Activated CD4-positive, alpha-beta memory T cell treated with anti-CD3 and anti-CD28 coated beads, Interleukin-2, amount 10 ng/mL, durations not matched to agents 7 days and 5 days (primary cell): ENCODE data around the gene ELMO1. TPM values are rescaled to one million over a fixed set of nuclear protein-coding genes. Genes with fewer than 3 reads are reported as not detected.
A peak's percentile ranks its signal among the peaks of the same experiment; 100 is the strongest.

ENCODE experiments used
- CTCF ChIA-PET: fragments of 350-600 bp; sonication (Branson Sonifier 250); formaldehyde crosslinking; loops from one replicate; lab custom pipeline; 2021; ENCODE audit warnings: antibody characterized with exemption, inconsistent platforms; lab: Charles Lee
- POLR2A ChIA-PET: fragments of 350-600 bp; sonication (Branson Sonifier 250); formaldehyde crosslinking; loops from one replicate; lab custom pipeline; 2021; ENCODE audit warnings: antibody characterized with exemption; lab: Charles Lee
- DNase-seq: peaks from one replicate; pipeline ENCODE4 v3.0.0-alpha.2; 2020
- H3K27ac Mint-ChIP-seq: one replicate; pipeline ENCODE4 v1.8.0; 2021; ENCODE audit warnings: mild to moderate bottlenecking, mixed read lengths
- H3K27me3 Mint-ChIP-seq: one replicate; pipeline ENCODE4 v1.8.0; 2021; ENCODE audit warnings: mixed read lengths
- H3K36me3 Mint-ChIP-seq: one replicate; pipeline ENCODE4 v1.8.0; 2021; ENCODE audit warnings: low read depth, mixed read lengths
- H3K4me1 Mint-ChIP-seq: one replicate; pipeline ENCODE4 v1.8.0; 2021; ENCODE audit warnings: mixed read lengths
- H3K4me3 Mint-ChIP-seq: one replicate; pipeline ENCODE4 v1.8.0; 2021; ENCODE audit warnings: mild to moderate bottlenecking, mixed read lengths
- H3K9me3 Mint-ChIP-seq: one replicate; pipeline ENCODE4 v1.8.0; 2021; ENCODE audit warnings: mixed read lengths
- total RNA-seq, 2 experiments: library from RNA; stranded (reverse); gene quantifications; one replicate each; pipeline ENCODE4 v1.2.3, GENCODE V29; 2021

The ELMO1 gene
- 100 to 1,000 TPM; 100 to 102 TPM for total RNA-seq

- ChIA-PET POLR2A (interaction anchor here (0.6 to 5.6 kb wide), 16 partner anchors 9 to 214 kb away, joined by 3 to 56 read pairs (median 4); no protein-coding TSS in a partner anchor), CTCF (interaction anchor here (0.6 to 3.4 kb wide), 28 partner anchors 9 to 1161 kb away, joined by 3 to 32 read pairs (median 4); no protein-coding TSS in a partner anchor)
- peak within 1 kb of the TSS; percentile 90 for H3K27ac Mint-ChIP-seq
- peaks cover 28% of the 10 kb centered on the region for H3K36me3 Mint-ChIP-seq
- peak; percentile 86 for DNase-seq
- H3K9me3 Mint-ChIP-seq = peaks cover 5% of the 10 kb centered on the region
- peaks cover 60% of the 10 kb centered on the region for H3K4me1 Mint-ChIP-seq
- peak within 1 kb of the TSS; percentile 90 for H3K4me3 Mint-ChIP-seq
- H3K27me3 Mint-ChIP-seq = peaks cover 3% of the 10 kb centered on the region
These were observed at the start of gene ELMO1 for GRCh38 chr7:37448636-37449361. TSS of gene ELMO1 (minus strand) at chr7:37448864. CDS start at chr7:37342690, 106,174 bp downstream.

DNA sequence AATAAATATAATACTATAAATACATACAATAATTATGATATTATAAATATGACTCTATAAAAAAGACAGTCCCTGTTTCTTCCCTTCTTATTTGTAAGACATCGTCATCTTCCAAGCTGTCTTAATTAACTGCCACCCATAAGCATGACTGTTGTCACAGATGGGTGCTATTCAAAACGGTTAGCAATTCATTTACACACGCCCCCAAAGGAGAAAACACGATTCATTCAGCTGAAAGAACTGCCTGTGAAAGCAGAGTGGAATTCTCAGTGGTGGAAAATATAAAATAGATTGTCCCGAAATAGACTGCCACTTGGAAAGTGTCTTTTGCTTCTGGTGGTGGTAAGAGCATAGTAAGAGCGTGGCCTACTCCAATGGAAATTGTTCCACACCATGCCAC is 48.9 kb upstream of the ELMO1 start:
- H3K27me3 Mint-ChIP-seq = no peaks in the 10 kb centered on the region
- CTCF ChIA-PET = no interaction called here
- H3K27ac Mint-ChIP-seq = no peak overlapping the region
- no peak for DNase-seq
- no peaks in the 10 kb centered on the region for H3K9me3 Mint-ChIP-seq
- POLR2A ChIA-PET = no interaction called here
- H3K4me3 Mint-ChIP-seq = no peak overlapping the region
- no peaks in the 10 kb centered on the region for H3K36me3 Mint-ChIP-seq
- peaks cover 7% of the 10 kb centered on the region for H3K4me1 Mint-ChIP-seq

DNA sequence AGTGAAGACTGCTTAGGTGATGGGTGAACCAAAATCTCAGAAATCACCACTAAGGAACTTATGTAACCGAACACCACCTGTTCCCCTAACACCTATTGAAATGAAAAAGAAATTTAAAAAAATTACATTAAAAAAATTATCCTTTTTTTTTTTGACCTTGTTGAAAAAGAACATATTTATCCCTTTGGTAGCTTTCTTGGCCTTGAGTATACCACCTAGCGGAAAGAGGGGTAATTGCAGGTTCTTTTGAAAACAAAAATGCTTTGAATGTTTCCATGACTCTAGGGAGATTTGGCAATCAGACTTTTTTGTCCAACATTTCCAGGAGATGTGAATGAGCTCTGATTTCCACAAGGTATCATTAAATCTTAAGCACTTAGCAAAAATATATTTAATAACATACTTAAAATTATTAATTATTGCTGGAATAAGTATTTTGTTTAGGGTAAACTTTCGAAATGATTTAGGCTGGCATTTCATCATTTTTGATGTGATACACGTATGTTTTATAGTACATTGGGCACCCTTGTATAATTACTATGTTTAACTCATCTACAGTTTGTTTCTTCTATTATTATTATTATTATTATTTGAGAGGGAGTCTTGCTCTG is 47.0 kb upstream of the ELMO1 start:
- Mint-ChIP-seq H3K36me3 (no peaks in the 10 kb centered on the region), H3K27ac (no peak overlapping the region), H3K9me3 (no peaks in the 10 kb centered on the region), H3K27me3 (no peaks in the 10 kb centered on the region), H3K4me1 (peaks cover 7% of the 10 kb centered on the region), H3K4me3 (no peak overlapping the region)
- CTCF ChIA-PET = interaction anchor here (0.7 to 3.3 kb wide), 22 partner anchors 8 to 314 kb away, joined by 3 to 20 read pairs (median 6); partner anchors contain the start of gene ELMO1
- POLR2A ChIA-PET = no interaction called here
- DNase-seq = no peak

DNA sequence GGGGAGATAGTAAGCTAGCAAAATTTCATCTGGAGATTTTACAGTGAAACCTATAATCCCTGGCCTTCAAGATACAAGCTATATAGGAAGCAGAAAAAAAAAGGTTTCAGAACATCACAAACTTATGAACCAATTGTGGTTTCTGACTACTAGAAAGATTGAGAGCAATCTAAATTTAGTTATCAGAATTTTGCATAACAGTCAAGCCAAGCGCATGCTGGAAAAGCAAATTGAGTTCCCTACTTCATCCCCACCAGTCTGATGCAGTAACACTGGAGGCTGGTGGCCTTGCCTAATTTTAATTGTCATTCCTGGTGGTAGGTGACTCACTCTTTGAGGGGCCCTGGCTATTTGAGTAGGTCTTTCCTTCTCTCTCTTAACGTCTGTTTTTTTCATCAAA is 46.3 kb upstream of the ELMO1 start:
- no peak for DNase-seq
- Mint-ChIP-seq H3K4me1 (peaks cover 7% of the 10 kb centered on the region), H3K9me3 (no peaks in the 10 kb centered on the region), H3K27me3 (no peaks in the 10 kb centered on the region), H3K27ac (no peak overlapping the region), H3K4me3 (no peak overlapping the region), H3K36me3 (no peaks in the 10 kb centered on the region)
- ChIA-PET POLR2A (no interaction called here), CTCF (interaction anchor here (0.6 to 3.3 kb wide), 21 partner anchors 10 to 313 kb away, joined by 3 to 20 read pairs (median 6); partner anchors contain the start of gene ELMO1)

- POLR2A ChIA-PET = no interaction called here
- DNase-seq = no peak
- CTCF ChIA-PET = interaction anchor here (1.4 to 3.3 kb wide), 3 partner anchors 46 to 258 kb away, joined by 4 to 17 read pairs (median 11); no protein-coding TSS in a partner anchor
- no peak overlapping the region for H3K27ac Mint-ChIP-seq
- no peaks in the 10 kb centered on the region for H3K9me3 Mint-ChIP-seq
- no peaks in the 10 kb centered on the region for H3K36me3 Mint-ChIP-seq
- no peak overlapping the region for H3K4me3 Mint-ChIP-seq
- H3K4me1 Mint-ChIP-seq = peaks cover 7% of the 10 kb centered on the region
- H3K27me3 Mint-ChIP-seq = no peaks in the 10 kb centered on the region
These were observed 45.1 kb upstream of the ELMO1 start for GRCh38 chr7:37493810-37494209.

DNA sequence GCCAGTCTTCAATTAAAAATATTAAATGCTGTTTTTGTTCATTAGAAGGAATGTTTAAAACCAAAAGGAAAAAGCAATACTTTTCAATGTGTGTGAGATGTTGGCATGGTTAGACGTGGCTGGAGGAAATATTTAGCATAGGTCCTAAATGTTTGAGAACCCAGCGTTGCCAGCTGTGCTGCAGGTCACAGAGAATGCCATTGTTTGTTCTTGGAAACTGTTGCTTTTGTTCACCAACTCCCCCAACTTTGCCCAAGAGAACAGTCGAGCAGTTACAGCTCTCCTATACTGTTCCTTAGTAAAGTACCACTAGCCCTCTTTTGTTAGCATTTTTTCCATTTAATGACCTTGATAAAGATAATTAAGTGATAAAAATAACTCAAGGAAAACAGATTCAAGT is 44.5 kb upstream of the ELMO1 start:
- no peak for DNase-seq
- Mint-ChIP-seq H3K9me3 (peaks cover 3% of the 10 kb centered on the region), H3K27ac (no peak overlapping the region), H3K27me3 (no peaks in the 10 kb centered on the region), H3K36me3 (peaks cover 3% of the 10 kb centered on the region), H3K4me3 (no peak overlapping the region), H3K4me1 (peaks cover 8% of the 10 kb centered on the region)
- POLR2A ChIA-PET = no interaction called here
- CTCF ChIA-PET = interaction anchor here (1.1 to 2.8 kb wide), 2 partner anchors 208 to 1016 kb away, joined by 3 to 11 read pairs; no protein-coding TSS in a partner anchor

GRCh38 chr7:37491919-37492694 is 43.4 kb upstream of the ELMO1 start:
- ChIA-PET CTCF (interaction anchor here (0.6 to 2.8 kb wide), 4 partner anchors 23 to 1015 kb away, joined by 3 to 11 read pairs (median 3); no protein-coding TSS in a partner anchor), POLR2A (interaction anchor here (1.1 kb wide), 1 partner anchor 172 kb away, joined by 3 read pairs; no protein-coding TSS in a partner anchor)
- Mint-ChIP-seq H3K9me3 (peaks cover 5% of the 10 kb centered on the region), H3K36me3 (peaks cover 5% of the 10 kb centered on the region), H3K4me3 (no peak overlapping the region), H3K4me1 (peaks cover 8% of the 10 kb centered on the region), H3K27me3 (no peaks in the 10 kb centered on the region), H3K27ac (no peak overlapping the region)
- DNase-seq = no peak

DNA sequence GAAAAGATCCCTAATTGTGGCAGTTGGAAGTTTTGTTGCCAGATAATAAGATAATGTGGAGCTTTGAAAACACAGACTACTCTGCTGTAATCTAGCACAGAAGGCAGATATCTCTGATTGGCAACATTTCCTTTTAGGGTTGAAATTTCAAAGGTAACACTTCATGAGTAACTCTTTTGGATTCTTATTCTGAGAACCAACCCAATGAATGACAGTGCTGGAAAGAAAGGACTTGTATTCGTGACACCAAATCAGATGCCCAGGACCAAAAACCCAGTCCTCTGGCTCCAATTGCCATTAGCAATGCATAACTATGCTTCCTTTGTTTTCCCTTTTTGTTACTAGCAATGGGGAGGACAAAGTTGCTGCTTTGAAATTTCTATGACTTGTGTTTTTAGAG is 41.0 kb upstream of the ELMO1 start:
- DNase-seq = no peak
- Mint-ChIP-seq H3K4me1 (peaks cover 2% of the 10 kb centered on the region), H3K4me3 (no peak overlapping the region), H3K36me3 (peaks cover 5% of the 10 kb centered on the region), H3K27ac (no peak overlapping the region), H3K27me3 (no peaks in the 10 kb centered on the region), H3K9me3 (peaks cover 5% of the 10 kb centered on the region)
- POLR2A ChIA-PET = no interaction called here
- CTCF ChIA-PET = no interaction called here

GRCh38 chr7:37488163-37488764 is 39.6 kb upstream of the ELMO1 start:
- Mint-ChIP-seq H3K9me3 (peaks cover 5% of the 10 kb centered on the region), H3K4me1 (peaks cover 1% of the 10 kb centered on the region), H3K27me3 (no peaks in the 10 kb centered on the region), H3K36me3 (peaks cover 5% of the 10 kb centered on the region), H3K4me3 (no peak overlapping the region), H3K27ac (no peak overlapping the region)
- CTCF ChIA-PET = no interaction called here
- POLR2A ChIA-PET = interaction anchor here (1.1 kb wide), 1 partner anchor 39 kb away, joined by 3 read pairs; no protein-coding TSS in a partner anchor
- no peak for DNase-seq

GRCh38 chr7:37484426-37485073 is 35.9 kb upstream of the ELMO1 start:
- H3K4me3 Mint-ChIP-seq = no peak overlapping the region
- DNase-seq = no peak
- peaks cover 5% of the 10 kb centered on the region for H3K36me3 Mint-ChIP-seq
- H3K27me3 Mint-ChIP-seq = peaks cover 17% of the 10 kb centered on the region
- POLR2A ChIA-PET = no interaction called here
- no peak overlapping the region for H3K27ac Mint-ChIP-seq
- peaks cover 5% of the 10 kb centered on the region for H3K9me3 Mint-ChIP-seq
- peaks cover 1% of the 10 kb centered on the region for H3K4me1 Mint-ChIP-seq
- CTCF ChIA-PET = interaction anchor here (2.9 kb wide), 1 partner anchor 11 kb away, joined by 10 read pairs; no protein-coding TSS in a partner anchor

DNA sequence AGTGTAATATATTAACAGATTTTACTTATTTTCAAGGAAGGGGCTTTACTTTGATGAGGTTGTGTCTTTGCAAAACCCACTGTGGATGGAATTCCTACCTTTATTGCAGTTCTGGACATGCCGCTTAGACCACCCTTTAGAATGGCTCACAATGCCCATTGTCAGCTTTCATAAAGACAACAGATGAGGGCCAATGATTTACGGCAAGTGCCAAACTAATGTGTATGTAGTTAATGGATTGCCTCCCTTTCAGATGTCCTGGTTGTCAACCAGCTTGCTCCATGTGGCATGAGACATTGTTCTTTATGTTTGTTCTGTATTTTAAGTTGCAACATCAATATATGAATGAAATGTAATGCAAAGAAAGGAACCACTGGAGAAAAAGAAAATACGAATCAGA is 35.0 kb upstream of the ELMO1 start:
- H3K4me1 Mint-ChIP-seq = peaks cover 1% of the 10 kb centered on the region
- H3K9me3 Mint-ChIP-seq = peaks cover 5% of the 10 kb centered on the region
- POLR2A ChIA-PET = no interaction called here
- no peak for DNase-seq
- H3K36me3 Mint-ChIP-seq = peaks cover 5% of the 10 kb centered on the region
- CTCF ChIA-PET = interaction anchor here (2.0 kb wide), 1 partner anchor 12 kb away, joined by 7 read pairs; no protein-coding TSS in a partner anchor
- H3K4me3 Mint-ChIP-seq = no peak overlapping the region
- peaks cover 23% of the 10 kb centered on the region for H3K27me3 Mint-ChIP-seq
- H3K27ac Mint-ChIP-seq = no peak overlapping the region

- no peaks in the 10 kb centered on the region for H3K9me3 Mint-ChIP-seq
- H3K4me1 Mint-ChIP-seq = no peaks in the 10 kb centered on the region
- ChIA-PET CTCF (interaction anchor here (2.0 kb wide), 1 partner anchor 12 kb away, joined by 7 read pairs; no protein-coding TSS in a partner anchor), POLR2A (no interaction called here)
- H3K27ac Mint-ChIP-seq = no peak overlapping the region
- H3K36me3 Mint-ChIP-seq = no peaks in the 10 kb centered on the region
- no peak for DNase-seq
- H3K27me3 Mint-ChIP-seq = peaks cover 23% of the 10 kb centered on the region
- no peak overlapping the region for H3K4me3 Mint-ChIP-seq
These were observed 34.3 kb upstream of the ELMO1 start for GRCh38 chr7:37482953-37483352.
